IPS-20b (cell line): ENCODE results near the gene HECTD4.
A peak's percentile ranks its signal among the peaks of the same experiment; 100 is the strongest.
"Not testable (repeated sequence)": the region's sequence is repeated elsewhere in the genome, so short reads cannot be mapped to it uniquely, and the experiment has no call there.

ENCODE experiments used
- H3K27ac ChIP-seq: one replicate; pipeline ENCODE4 v1.5.1; 2013; ENCODE audit warnings: low read length
- H3K27me3 ChIP-seq: 2 replicates; pipeline ENCODE4 v1.6.1; 2013; ENCODE audit warnings: mild to moderate bottlenecking, low read length, inconsistent platforms; ENCODE audit not compliant: insufficient read depth
- H3K36me3 ChIP-seq: 2 replicates; pipeline ENCODE4 v1.6.1; 2013; ENCODE audit warnings: low read depth, mild to moderate bottlenecking, inconsistent platforms, low read length, moderate library complexity; ENCODE audit not compliant: insufficient read depth
- H3K4me1 ChIP-seq: 2 replicates; pipeline ENCODE4 v1.6.1; 2013; ENCODE audit warnings: mild to moderate bottlenecking, control low read depth, inconsistent platforms, low read length, moderate library complexity; ENCODE audit not compliant: insufficient read depth
- H3K4me3 ChIP-seq: 2 replicates; pipeline ENCODE4 v1.5.1; 2013; ENCODE audit warnings: mild to moderate bottlenecking, low read length, inconsistent platforms
- H3K9ac ChIP-seq: 2 replicates; pipeline ENCODE4 v1.6.1; 2013; ENCODE audit warnings: low read depth, mild to moderate bottlenecking, inconsistent platforms, low read length, moderate library complexity
- H3K9me3 ChIP-seq: 2 replicates; pipeline ENCODE4 v1.6.1; 2013; ENCODE audit warnings: mild to moderate bottlenecking, low read depth, low read length, inconsistent platforms; ENCODE audit not compliant: insufficient read depth

The HECTD4 gene

DNA sequence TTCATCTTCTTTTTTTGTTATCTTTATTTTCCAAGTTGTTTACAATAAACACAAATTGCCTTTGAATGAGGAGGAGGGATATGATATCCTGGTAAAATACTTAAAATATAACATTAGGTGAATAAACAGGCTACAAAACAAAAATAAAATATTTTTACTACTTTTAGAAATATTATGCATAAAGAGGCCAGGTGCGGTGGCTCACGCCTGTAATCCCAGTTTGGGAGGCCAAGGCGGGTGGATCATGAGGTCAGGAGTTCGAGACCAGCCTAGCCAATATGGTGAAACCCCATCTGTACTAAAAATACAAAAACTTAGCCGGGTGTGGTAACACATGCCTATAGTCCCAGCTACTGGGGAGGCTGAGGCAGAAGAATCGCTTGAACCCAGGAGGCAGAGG, 33.3 kb downstream of the HECTD4 start:
- H3K27ac ChIP-seq, H3K27me3 ChIP-seq, H3K36me3 ChIP-seq, H3K9ac ChIP-seq, H3K4me3 ChIP-seq, H3K9me3 ChIP-seq: not testable (repeated sequence)
- H3K4me1 ChIP-seq = peaks cover 17% of the 10 kb centered on the region

DNA sequence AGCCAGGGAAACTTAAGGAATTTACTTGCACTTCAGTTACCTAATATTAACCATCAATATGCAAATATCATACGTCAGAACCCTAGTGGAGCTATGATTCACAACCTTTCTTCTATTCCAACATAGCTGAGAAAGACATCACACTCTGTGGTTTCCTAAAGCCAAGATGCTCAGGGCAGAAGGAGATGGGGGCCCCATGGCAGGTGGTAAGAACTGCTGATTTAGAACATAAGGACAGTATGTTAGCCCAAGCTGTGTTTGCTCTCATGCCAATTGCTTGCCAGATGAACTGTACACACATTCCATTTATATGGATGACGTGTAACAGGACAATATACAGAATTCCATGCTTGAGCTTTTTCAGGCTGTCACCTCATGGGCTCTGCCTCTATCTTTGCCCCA, 34.6 kb downstream of the HECTD4 start:
- Histone ChIP-seq H3K36me3 (no peaks in the 10 kb centered on the region), H3K4me1 (peaks cover 25% of the 10 kb centered on the region), H3K27ac (no peak overlapping the region), H3K4me3 (no peak overlapping the region), H3K27me3 (no peaks in the 10 kb centered on the region), H3K9me3 (no peaks in the 10 kb centered on the region), H3K9ac (0 out of 2 replicates have a peak overlapping the region, but pooled peaks have one; percentile 9)

DNA sequence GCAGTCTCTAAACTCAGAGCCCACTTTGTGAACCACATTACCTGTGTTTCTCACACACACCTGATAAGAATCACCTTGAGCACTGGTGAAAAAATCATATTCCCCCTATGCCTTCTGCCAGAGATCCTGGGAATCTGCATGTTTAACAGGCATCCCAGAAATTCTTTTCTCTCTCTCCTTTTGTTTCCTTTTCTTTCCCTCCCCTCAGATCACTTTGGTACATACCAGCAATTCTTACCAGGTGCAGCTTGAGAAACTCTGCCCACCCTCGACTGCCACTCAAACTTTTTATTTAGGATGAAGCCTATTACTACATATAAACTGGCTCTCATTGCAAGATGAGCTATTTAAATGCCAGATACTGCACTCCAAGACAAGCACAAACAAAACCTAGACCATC, 36.0 kb downstream of the HECTD4 start:
- Histone ChIP-seq H3K4me1 (peaks cover 25% of the 10 kb centered on the region), H3K9me3 (no peaks in the 10 kb centered on the region), H3K36me3 (no peaks in the 10 kb centered on the region), H3K4me3 (no peak overlapping the region), H3K27ac (no peak overlapping the region), H3K27me3 (no peaks in the 10 kb centered on the region), H3K9ac (no peak overlapping the region)

DNA sequence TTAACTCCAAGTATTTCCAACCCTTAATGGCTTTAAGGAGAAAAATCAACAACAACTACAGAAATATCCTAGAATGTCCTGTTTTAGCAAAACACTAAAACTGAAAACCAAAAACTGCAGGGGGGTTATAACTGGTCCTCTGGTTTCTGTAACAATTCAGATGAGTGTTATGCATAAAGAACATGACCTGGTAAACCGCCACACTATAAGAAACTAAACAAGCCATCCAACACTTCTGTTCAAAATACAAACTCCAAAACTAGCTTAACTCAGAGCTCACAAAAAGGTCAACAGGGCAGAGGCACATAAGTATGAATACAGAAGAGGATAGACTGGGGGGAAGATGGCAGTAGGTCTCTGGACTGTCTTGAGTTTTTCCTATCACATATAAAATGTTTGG, 38.0 kb downstream of the HECTD4 start:
- H3K9me3 ChIP-seq = no peaks in the 10 kb centered on the region
- H3K36me3 ChIP-seq = no peaks in the 10 kb centered on the region
- no peak overlapping the region for H3K9ac ChIP-seq
- no peak overlapping the region for H3K4me3 ChIP-seq
- H3K27me3 ChIP-seq = no peaks in the 10 kb centered on the region
- H3K27ac ChIP-seq = no peak overlapping the region
- peaks cover 25% of the 10 kb centered on the region for H3K4me1 ChIP-seq

DNA sequence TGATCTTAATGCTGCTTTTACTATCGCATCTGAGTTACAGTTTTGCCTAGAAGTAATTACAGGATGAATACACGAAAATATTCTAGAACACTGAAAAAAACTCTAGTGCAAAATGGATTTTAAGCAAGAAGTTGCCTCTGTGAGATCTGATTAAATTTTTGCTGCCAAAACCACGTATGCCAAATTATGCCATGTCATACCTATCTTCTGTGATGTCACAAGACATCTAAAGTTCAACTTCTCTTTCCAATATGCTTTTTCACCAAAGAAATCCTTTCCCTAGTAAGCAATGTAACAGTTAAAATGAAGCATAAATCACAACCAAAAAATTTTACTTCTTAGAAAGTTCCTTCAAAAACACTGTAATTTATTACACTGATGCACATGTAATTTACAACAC, 39.6 kb downstream of the HECTD4 start:
- Histone ChIP-seq H3K9me3 (no peaks in the 10 kb centered on the region), H3K9ac (no peak overlapping the region), H3K27ac (no peak overlapping the region), H3K36me3 (no peaks in the 10 kb centered on the region), H3K4me1 (peaks cover 24% of the 10 kb centered on the region), H3K4me3 (no peak overlapping the region), H3K27me3 (no peaks in the 10 kb centered on the region)

DNA sequence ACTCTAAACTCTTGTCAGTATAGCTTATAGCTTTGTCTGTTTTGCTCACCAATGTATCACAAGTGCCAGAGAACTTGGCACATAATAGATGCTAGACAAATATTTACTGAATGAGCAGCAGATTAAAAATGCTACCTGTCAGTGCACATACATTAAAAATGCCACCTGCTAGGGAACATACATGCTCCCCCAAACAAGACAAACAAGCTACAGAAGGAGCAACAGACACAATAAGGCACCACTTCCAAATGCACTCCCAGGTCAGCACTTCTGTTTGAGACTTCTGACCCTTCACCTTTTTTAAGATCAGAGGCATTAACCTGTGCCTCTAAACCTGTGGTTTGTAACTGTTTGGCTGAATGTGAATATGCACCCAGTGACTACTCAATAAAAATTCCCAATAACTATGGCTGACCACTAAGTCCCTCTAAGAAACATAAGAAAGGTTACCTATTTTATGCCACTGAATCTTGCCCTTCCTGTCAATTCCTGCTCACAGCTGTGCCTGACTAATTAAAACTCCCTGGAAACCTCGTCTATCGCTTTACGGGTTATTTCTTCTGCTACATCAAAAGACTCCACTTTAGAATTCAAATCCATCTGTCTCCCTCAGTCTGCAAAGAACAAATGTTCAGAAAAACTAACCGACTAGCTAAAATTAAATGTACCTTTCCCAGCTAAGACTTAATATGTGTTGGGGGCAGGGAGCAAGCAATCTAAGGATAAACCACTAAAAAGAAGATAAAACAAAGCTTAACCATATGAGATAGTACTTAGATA, 41.0 kb downstream of the HECTD4 start:
- Histone ChIP-seq H3K27ac (no peak overlapping the region), H3K4me1 (peaks cover 15% of the 10 kb centered on the region), H3K9ac (no peak overlapping the region), H3K9me3 (no peaks in the 10 kb centered on the region), H3K27me3 (no peaks in the 10 kb centered on the region), H3K4me3 (no peak overlapping the region), H3K36me3 (no peaks in the 10 kb centered on the region)

DNA sequence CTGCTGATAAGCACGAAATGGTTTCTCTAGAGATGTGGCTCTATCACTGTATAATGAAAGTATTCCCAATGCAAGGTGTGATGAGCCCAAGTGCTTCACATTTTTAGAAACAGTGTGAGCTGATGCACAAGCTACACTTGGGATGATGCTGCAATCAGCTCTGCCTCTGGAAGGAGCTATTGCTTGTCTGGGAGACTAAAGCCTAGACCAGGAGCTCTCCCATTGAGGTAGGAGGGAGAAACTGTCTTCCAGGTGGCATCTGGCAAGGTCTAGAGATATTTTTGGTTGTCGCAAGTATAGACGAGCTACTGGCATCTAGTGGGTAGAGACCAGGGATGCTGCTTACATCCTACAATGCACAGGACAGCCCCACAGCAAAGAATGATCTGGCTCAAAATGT, 42.0 kb downstream of the HECTD4 start:
- Histone ChIP-seq H3K9ac (no peak overlapping the region), H3K36me3 (no peaks in the 10 kb centered on the region), H3K4me1 (peaks cover 12% of the 10 kb centered on the region), H3K9me3 (no peaks in the 10 kb centered on the region), H3K4me3 (no peak overlapping the region), H3K27ac (no peak overlapping the region), H3K27me3 (no peaks in the 10 kb centered on the region)

DNA sequence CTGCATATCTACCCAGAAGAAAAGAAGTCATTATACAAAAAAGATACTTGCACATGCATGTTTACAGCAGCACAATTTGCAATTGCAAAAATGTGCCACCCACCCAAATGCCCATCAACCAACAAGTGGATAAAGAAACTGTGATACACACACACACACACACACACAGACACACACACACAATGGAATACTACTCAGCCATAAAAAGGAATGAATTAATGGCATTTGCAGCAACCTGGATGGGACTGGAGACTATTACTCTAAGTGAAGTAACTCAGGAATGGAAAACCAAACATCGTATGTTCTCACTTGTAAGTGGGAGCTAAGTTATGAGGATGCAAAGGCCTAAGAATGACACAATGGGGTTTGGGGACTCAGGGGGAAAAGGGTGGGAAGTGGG, 47.2 kb downstream of the HECTD4 start:
- not testable (repeated sequence) for H3K9ac ChIP-seq, H3K4me1 ChIP-seq, H3K9me3 ChIP-seq, H3K27ac ChIP-seq, H3K4me3 ChIP-seq, H3K36me3 ChIP-seq, H3K27me3 ChIP-seq

DNA sequence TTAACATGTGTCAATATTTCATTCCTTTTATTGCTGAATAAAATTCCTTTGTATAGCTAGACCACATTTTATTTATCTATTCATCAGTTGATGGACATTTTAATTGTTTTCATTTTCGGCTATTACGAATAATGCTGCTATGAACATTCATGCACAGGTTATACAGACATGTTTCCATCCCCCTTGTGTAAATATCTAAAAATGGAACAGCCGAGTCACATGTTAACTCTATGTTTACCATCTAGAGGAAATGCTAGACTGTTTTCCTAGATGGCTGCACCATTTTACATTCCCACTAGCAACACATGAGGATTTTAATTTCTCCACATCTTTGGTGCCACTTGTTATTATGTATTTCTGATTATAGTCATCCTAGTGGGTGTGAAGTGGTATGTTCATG, 49.2 kb downstream of the HECTD4 start:
- Histone ChIP-seq H3K36me3 (no peaks in the 10 kb centered on the region), H3K4me1 (no peaks in the 10 kb centered on the region), H3K9me3 (no peaks in the 10 kb centered on the region), H3K9ac (no peak overlapping the region), H3K27me3 (no peaks in the 10 kb centered on the region), H3K4me3 (no peak overlapping the region), H3K27ac (no peak overlapping the region)

DNA sequence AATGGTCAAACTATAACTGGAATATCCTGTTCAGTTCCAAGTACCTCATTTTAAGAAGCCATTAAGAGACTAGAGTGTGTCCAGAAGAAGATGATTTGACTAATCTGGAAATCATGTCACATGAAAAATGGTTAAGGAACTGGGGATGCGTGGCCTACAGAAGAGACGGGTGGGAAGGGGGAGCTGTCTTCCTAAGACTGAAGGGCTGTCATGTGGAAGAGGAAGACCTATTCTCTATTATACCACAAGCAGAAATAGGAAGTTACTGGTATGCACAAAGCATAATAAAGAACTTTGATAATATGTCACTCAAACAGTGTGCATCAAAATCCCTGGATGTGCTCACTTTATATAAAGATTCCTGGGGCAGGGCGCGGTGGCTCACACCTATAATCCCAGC, 50.3 kb downstream of the HECTD4 start:
- Histone ChIP-seq H3K9ac (no peak overlapping the region), H3K4me1 (no peaks in the 10 kb centered on the region), H3K36me3 (no peaks in the 10 kb centered on the region), H3K27ac (no peak overlapping the region), H3K27me3 (no peaks in the 10 kb centered on the region), H3K4me3 (no peak overlapping the region), H3K9me3 (no peaks in the 10 kb centered on the region)

DNA sequence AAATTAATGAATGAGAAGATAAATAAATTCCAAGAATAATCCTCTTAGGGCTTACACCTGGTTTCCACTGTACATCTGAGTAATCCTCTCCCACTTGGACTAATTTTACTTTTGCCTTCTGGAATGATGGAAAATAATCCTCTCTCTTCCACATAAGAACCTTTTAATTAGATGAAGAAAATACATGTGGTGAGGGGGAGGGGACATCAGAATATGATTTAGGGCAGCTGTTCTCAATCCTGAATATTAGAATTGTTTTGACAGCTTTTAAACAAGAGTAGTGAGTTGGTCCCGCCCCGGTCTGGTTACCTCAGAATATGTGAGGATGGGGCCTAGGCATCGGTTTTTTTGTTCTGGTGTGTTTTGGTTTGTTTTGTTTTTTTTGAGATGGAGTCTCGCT, 51.5 kb downstream of the HECTD4 start:
- no peak overlapping the region for H3K4me3 ChIP-seq
- H3K9ac ChIP-seq = no peak overlapping the region
- H3K4me1 ChIP-seq = no peaks in the 10 kb centered on the region
- no peaks in the 10 kb centered on the region for H3K9me3 ChIP-seq
- no peak overlapping the region for H3K27ac ChIP-seq
- H3K27me3 ChIP-seq = no peaks in the 10 kb centered on the region
- no peaks in the 10 kb centered on the region for H3K36me3 ChIP-seq

DNA sequence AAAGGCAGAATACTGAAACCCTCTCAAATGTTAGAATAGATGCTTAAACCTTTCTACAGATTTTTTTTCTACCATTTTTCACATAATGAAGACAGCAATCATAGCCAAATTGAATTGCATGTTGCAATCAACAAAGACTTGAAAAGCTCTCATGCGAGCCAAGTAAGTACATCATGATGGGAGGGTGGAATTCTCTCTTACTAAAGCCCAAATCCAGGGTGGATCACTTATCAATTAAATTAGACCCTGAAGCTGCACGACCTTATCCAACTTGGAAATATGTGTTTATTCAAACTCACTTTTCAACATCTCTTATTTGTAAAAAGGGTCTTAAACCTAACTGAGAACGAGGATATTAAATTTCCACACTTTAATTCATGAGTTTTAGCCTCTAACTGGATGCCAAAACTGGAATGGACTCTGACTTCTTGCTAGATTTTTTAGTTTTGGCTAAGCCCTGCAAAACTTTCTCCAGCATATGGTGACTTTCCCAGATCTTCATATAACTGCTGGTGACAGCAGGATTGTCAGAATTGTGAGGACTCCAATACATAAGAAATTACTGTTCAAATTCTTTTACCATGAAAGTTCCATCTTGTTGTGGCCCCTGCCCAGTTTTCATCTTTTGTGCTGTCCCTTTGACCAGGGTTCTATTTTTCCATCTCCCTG, 53.6 kb downstream of the HECTD4 start:
- H3K4me3 ChIP-seq = no peak overlapping the region
- H3K9me3 ChIP-seq = no peaks in the 10 kb centered on the region
- no peak overlapping the region for H3K27ac ChIP-seq
- H3K36me3 ChIP-seq = no peaks in the 10 kb centered on the region
- no peaks in the 10 kb centered on the region for H3K27me3 ChIP-seq
- no peaks in the 10 kb centered on the region for H3K4me1 ChIP-seq
- H3K9ac ChIP-seq = no peak overlapping the region
